A673 (cell line): ENCODE measurements around the gene RAB3GAP2. TPM values are rescaled to one million over a fixed set of nuclear protein-coding genes. Genes with fewer than 3 reads are reported as not detected.

Experiments used
- BruUV-seq: library from RNA; stranded (reverse); fragments of 400-500 nt; replicated peaks from 2 replicates; lab custom pipeline; 2021; lab: Mats Ljungman, UMichigan
- CTCF ChIA-PET: fragments of 300-600 bp; sonication (Branson Sonifier 250); formaldehyde crosslinking; loops from one replicate; lab custom pipeline; 2022; ENCODE audit warnings: antibody characterized with exemption; lab: Charles Lee
- POLR2A ChIA-PET: fragments of 300-600 bp; sonication (Branson Sonifier 250); formaldehyde crosslinking; loops from one replicate; lab custom pipeline; 2022; ENCODE audit warnings: antibody characterized with exemption; ENCODE audit not compliant: low non-redundant PET; lab: Charles Lee
- DNase-seq: peaks from one replicate; pipeline ENCODE4 v3.0.0-alpha.2; 2015; ENCODE audit warnings: low spot score
- H3K27ac ChIP-seq: fragments of 200-600 bp; sonication (generic); 2 replicates; pipeline ENCODE4 v1.5.1; 2016; ENCODE audit warnings: mixed run types, low read depth, mild to moderate bottlenecking, mixed read lengths, antibody characterized with exemption, low read length; ENCODE audit not compliant: poor library complexity, severe bottlenecking
- H3K27me3 ChIP-seq: fragments of 200-600 bp; sonication (generic); replicated peaks from 2 replicates; pipeline ENCODE4 v1.6.1; 2017; ENCODE audit warnings: mixed run types, low read depth, mild to moderate bottlenecking, mixed read lengths, antibody characterized with exemption, low read length; ENCODE audit not compliant: insufficient read depth, poor library complexity
- H3K36me3 ChIP-seq: fragments of 200-600 bp; sonication (generic); 2 replicates; pipeline ENCODE4 v1.6.1; 2016; ENCODE audit warnings: mixed run types, mild to moderate bottlenecking, mixed read lengths, antibody characterized with exemption, low read length; ENCODE audit not compliant: insufficient read depth, poor library complexity, severe bottlenecking
- H3K4me1 ChIP-seq: fragments of 200-600 bp; sonication (generic); 2 replicates; pipeline ENCODE4 v1.6.1; 2017; ENCODE audit warnings: mixed run types, mild to moderate bottlenecking, mixed read lengths, antibody characterized with exemption, low read length; ENCODE audit not compliant: insufficient read depth, poor library complexity, severe bottlenecking
- H3K4me3 ChIP-seq: fragments of 200-600 bp; sonication (generic); 2 replicates; pipeline ENCODE4 v1.5.1; 2016; ENCODE audit warnings: low read depth, mixed run types, mild to moderate bottlenecking, mixed read lengths, low read length; ENCODE audit not compliant: poor library complexity, severe bottlenecking
- H3K9me3 ChIP-seq: fragments of 200-600 bp; sonication (generic); 2 replicates; pipeline ENCODE4 v1.6.1; 2016; ENCODE audit warnings: mixed run types, low read depth, mild to moderate bottlenecking, mixed read lengths, antibody characterized with exemption, low read length; ENCODE audit not compliant: poor library complexity, severe bottlenecking
- CTCF ChIP-seq: fragments of 300-800, 200-600 bp; sonication (generic); conservative IDR thresholded peaks from 2 replicates; pipeline ENCODE4 v1.5.1; 2017; ENCODE audit warnings: low read depth, mild to moderate bottlenecking, antibody characterized with exemption, low read length, moderate library complexity, mixed read lengths
- EZH2 ChIP-seq: fragments of 200-600 bp; sonication (generic); IDR thresholded peaks from 2 replicates; pipeline ENCODE4 v1.6.1; 2017; ENCODE audit warnings: borderline replicate concordance, low read depth, mild to moderate bottlenecking, mixed read lengths, antibody characterized with exemption, low read length; ENCODE audit not compliant: poor library complexity, severe bottlenecking
- intact Hi-C: fragments of 100-400 bp; cut with micrococcal nuclease; formaldehyde crosslinking; loops from one replicate; pipeline ENCODE4 v1.10.0; 2022; ENCODE audit not compliant: unreplicated experiment
- total RNA-seq: library from RNA; stranded (reverse); gene quantifications from 2 replicates; pipeline ENCODE4 v1.2.3, GENCODE V29; 2021

RAB3GAP2 gene
- total RNA-seq, 1 experiment from 2014 or later = 43.8 TPM

GRCh38 chr1:220144051-220144450, 128.2 kb downstream of the RAB3GAP2 start:
- ChIA-PET POLR2A (no interaction called here), CTCF (no interaction called here)
- peaks cover 54% of the 10 kb centered on the region for H3K36me3 ChIP-seq

DNA sequence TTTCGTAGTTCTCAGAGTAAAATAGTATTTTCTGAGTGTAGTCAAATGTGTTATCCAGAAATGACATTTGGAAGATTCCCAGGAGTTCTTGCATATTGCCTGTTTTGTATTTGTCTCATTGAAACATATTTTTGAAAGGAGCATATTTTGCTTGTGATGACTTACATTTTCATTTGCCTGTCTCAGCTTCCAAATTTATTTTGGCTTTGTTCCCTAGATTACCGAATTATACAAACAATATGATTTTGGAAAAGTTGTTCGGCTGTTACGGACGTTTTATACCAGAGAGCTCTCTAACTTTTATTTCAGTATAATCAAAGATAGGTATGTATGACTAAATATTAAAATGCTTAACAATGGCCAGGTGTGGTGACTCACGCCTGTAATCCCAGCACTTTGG, 132.3 kb downstream of the RAB3GAP2 start:
- Histone ChIP-seq H3K4me1 (no peaks in the 10 kb centered on the region), H3K9me3 (no peaks in the 10 kb centered on the region), H3K27me3 (no peaks in the 10 kb centered on the region), H3K27ac (no peak overlapping the region), H3K36me3 (peaks cover 52% of the 10 kb centered on the region), H3K4me3 (no peak overlapping the region)
- no TSS peak for BruUV-seq
- POLR2A ChIA-PET = no interaction called here
- TF ChIP-seq CTCF = no peak
- TF ChIP-seq EZH2 = no peak
- CTCF ChIA-PET = no interaction called here
- DNase-seq = no peak
- intact Hi-C loops = no loop called here

More at GRCh38 chr1:220144051-220144450, 128.2 kb downstream of the RAB3GAP2 start:
- DNase-seq = no peak
- Histone ChIP-seq H3K27ac (no peak overlapping the region), H3K4me1 (no peaks in the 10 kb centered on the region), H3K27me3 (no peaks in the 10 kb centered on the region), H3K9me3 (no peaks in the 10 kb centered on the region), H3K4me3 (no peak overlapping the region)
- intact Hi-C loops = no loop called here
- BruUV-seq = no TSS peak
- TF ChIP-seq CTCF (no peak), EZH2 (no peak)

DNA sequence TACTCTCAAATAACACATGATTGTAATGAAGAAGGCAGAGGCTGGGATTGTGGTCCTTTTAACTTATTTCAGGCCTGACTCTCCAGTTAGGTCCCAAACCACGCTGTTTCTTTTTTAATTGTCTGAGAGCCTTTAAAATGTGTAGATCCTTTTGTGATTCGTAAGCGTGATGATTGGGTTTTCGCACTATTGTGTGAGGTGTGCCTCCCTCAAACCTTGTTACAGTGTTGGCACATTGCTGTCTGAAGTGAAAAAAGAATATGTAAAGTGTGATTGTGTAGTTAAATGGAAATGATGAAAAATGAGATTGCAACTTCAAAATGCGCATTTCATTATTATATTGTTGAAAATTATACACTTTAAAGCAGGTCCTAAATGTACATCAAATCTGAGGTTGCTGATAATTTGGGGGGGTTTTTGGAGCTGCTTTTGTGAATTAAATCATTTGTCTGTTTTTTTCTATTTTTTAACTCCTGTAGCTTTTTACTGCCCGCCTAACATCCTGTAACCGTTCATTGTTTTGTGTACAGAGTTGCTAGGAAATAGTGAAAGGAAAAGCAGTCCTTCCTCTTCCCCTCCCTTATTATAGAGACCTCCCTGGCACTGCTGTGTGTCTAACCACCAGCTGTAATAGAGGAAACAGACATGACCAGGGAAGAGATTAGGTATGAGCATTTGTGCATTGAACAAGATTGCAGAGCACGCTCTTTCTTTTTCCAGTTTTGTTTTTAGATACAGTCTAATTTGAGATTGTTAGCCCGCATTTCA, 135.1 kb downstream of the RAB3GAP2 start:
- H3K4me3 ChIP-seq = no peak overlapping the region
- CTCF ChIA-PET = no interaction called here

More for the DNA sequence above, 135.1 kb downstream of the RAB3GAP2 start:
- Histone ChIP-seq H3K27ac (no peak overlapping the region), H3K36me3 (peaks cover 62% of the 10 kb centered on the region), H3K27me3 (no peaks in the 10 kb centered on the region), H3K9me3 (no peaks in the 10 kb centered on the region), H3K4me1 (no peaks in the 10 kb centered on the region)
- BruUV-seq = no TSS peak
- TF ChIP-seq CTCF (no peak), EZH2 (no peak)
- no peak for DNase-seq
- intact Hi-C loops = no loop called here
- POLR2A ChIA-PET = no interaction called here
